Neural crest cell (in vitro differentiated cells): Measurements from ENCODE around the gene PRR23A. TPM values are rescaled to one million over a fixed set of nuclear protein-coding genes. Genes with fewer than 3 reads are reported as not detected.

ENCODE experiments used
- DNase-seq: peaks from one replicate; pipeline ENCODE4 v3.0.0; 2021; ENCODE audit warnings: low read depth, mixed read lengths, low spot score
- H3K27ac Mint-ChIP-seq: one replicate; pipeline ENCODE4 v1.8.0; 2021; ENCODE audit warnings: mild to moderate bottlenecking, mixed read lengths; ENCODE audit not compliant: unreplicated experiment
- H3K27me3 Mint-ChIP-seq: 2 replicates; pipeline ENCODE4 v1.8.0; 2021; ENCODE audit warnings: low read depth, mild to moderate bottlenecking, mixed read lengths
- H3K36me3 Mint-ChIP-seq: 2 replicates; pipeline ENCODE4 v1.8.0; 2021; ENCODE audit warnings: low read depth, mild to moderate bottlenecking, mixed read lengths
- H3K4me1 Mint-ChIP-seq: 2 replicates; pipeline ENCODE4 v1.8.0; 2021; ENCODE audit warnings: mixed read lengths
- H3K4me3 Mint-ChIP-seq: one replicate; pipeline ENCODE4 v1.8.0; 2021; ENCODE audit warnings: mild to moderate bottlenecking, mixed read lengths
- H3K9me3 Mint-ChIP-seq: 2 replicates; pipeline ENCODE4 v1.8.0; 2021; ENCODE audit warnings: mixed read lengths
- CTCF ChIP-seq: fragments of 200-600 bp; sonication (generic); conservative IDR thresholded peaks from 2 replicates; pipeline ENCODE4 v1.5.0; 2021; ENCODE audit warnings: antibody characterized with exemption, mild to moderate bottlenecking
- total RNA-seq: library from RNA; stranded (reverse); gene quantifications from 2 replicates; pipeline ENCODE4 v1.2.1, GENCODE V29; 2021

PRR23A gene
- total RNA-seq, 1 donor from 2014 or later: not detected

- TF ChIP-seq CTCF: no peak
- H3K9me3 Mint-ChIP-seq: peaks cover 16% of the 10 kb centered on the region
- H3K36me3 Mint-ChIP-seq: peaks cover 6% of the 10 kb centered on the region
- H3K27me3 Mint-ChIP-seq: peaks cover 3% of the 10 kb centered on the region
- DNase-seq: no peak
- H3K4me3 Mint-ChIP-seq: no peak overlapping the region
- H3K4me1 Mint-ChIP-seq: no peaks in the 10 kb centered on the region
- no peak overlapping the region for H3K27ac Mint-ChIP-seq
Observed at GRCh38 chr3:139016430-139017048, 10.5 kb upstream of the PRR23A start.

- no peak for DNase-seq
- Mint-ChIP-seq H3K4me1 (no peaks in the 10 kb centered on the region), H3K27ac (no peak overlapping the region), H3K9me3 (peaks cover 21% of the 10 kb centered on the region), H3K36me3 (peaks cover 9% of the 10 kb centered on the region), H3K4me3 (no peak overlapping the region), H3K27me3 (peaks cover 5% of the 10 kb centered on the region)
- no peak for TF ChIP-seq CTCF
Observed at GRCh38 chr3:139005356-139005993, 593 bp downstream of the PRR23A start.

- no peak for DNase-seq
- H3K27me3 Mint-ChIP-seq: peaks cover 62% of the 10 kb centered on the region
- peaks cover 6% of the 10 kb centered on the region for H3K4me1 Mint-ChIP-seq
- H3K36me3 Mint-ChIP-seq: peaks cover 3% of the 10 kb centered on the region
- TF ChIP-seq CTCF: no peak
- H3K4me3 Mint-ChIP-seq: no peak overlapping the region
- H3K27ac Mint-ChIP-seq: no peak overlapping the region
- peaks cover 3% of the 10 kb centered on the region for H3K9me3 Mint-ChIP-seq
Observed at GRCh38 chr3:138995706-138996105, 10.4 kb downstream of the PRR23A start.

GRCh38 chr3:138987181-138987580 lies 18.9 kb downstream of the PRR23A start:
- Mint-ChIP-seq H3K9me3 (no peaks in the 10 kb centered on the region), H3K4me3 (no peak overlapping the region), H3K36me3 (no peaks in the 10 kb centered on the region), H3K27me3 (peaks cover 16% of the 10 kb centered on the region), H3K4me1 (peaks cover 4% of the 10 kb centered on the region), H3K27ac (no peak overlapping the region)
- no peak for DNase-seq
- TF ChIP-seq CTCF: no peak

GRCh38 chr3:138985932-138986331 lies 20.1 kb downstream of the PRR23A start:
- H3K4me3 Mint-ChIP-seq: no peak overlapping the region
- no peaks in the 10 kb centered on the region for H3K9me3 Mint-ChIP-seq
- H3K36me3 Mint-ChIP-seq: no peaks in the 10 kb centered on the region
- no peak for TF ChIP-seq CTCF
- H3K27ac Mint-ChIP-seq: no peak overlapping the region
- H3K4me1 Mint-ChIP-seq: peaks cover 4% of the 10 kb centered on the region
- no peak for DNase-seq
- H3K27me3 Mint-ChIP-seq: peaks cover 12% of the 10 kb centered on the region
